ENCODE measurements around the gene GTPBP1.

The GTPBP1 gene

GRCh38 chr22:38704654-38705234 lies 1.0 kb upstream of the GTPBP1 start:
- no peak for DNase-seq

- no peak for DNase-seq
These were observed 557 bp downstream of the GTPBP1 start for GRCh38 chr22:38706101-38706900.

GRCh38 chr22:38706901-38707195 lies 1.1 kb downstream of the GTPBP1 start:
- DNase-seq: no peak

- DNase-seq: no peak
These were observed 1.6 kb downstream of the GTPBP1 start for GRCh38 chr22:38707346-38707745.

GRCh38 chr22:38707984-38708383 lies 2.2 kb downstream of the GTPBP1 start:
- no peak for DNase-seq

GRCh38 chr22:38709306-38709705 lies 3.6 kb downstream of the GTPBP1 start:
- DNase-seq: no peak

- no peak for DNase-seq
These were observed 4.6 kb downstream of the GTPBP1 start for GRCh38 chr22:38710351-38710750.

GRCh38 chr22:38710866-38711265 lies 5.1 kb downstream of the GTPBP1 start:
- DNase-seq: no peak

- DNase-seq: no peak
These were observed 6.9 kb downstream of the GTPBP1 start for GRCh38 chr22:38712486-38713207.

GRCh38 chr22:38713921-38714320 lies 8.2 kb downstream of the GTPBP1 start:
- DNase-seq: no peak

GRCh38 chr22:38715176-38715764 lies 9.5 kb downstream of the GTPBP1 start:
- no peak for DNase-seq

- DNase-seq: no peak
These were observed 10.1 kb downstream of the GTPBP1 start for GRCh38 chr22:38715852-38716251.

GRCh38 chr22:38716271-38716670 lies 10.5 kb downstream of the GTPBP1 start:
- DNase-seq: no peak

GRCh38 chr22:38716826-38717225 lies 11.1 kb downstream of the GTPBP1 start:
- no peak for DNase-seq

GRCh38 chr22:38717244-38717643 lies 11.5 kb downstream of the GTPBP1 start:
- no peak for DNase-seq

- no peak for DNase-seq
These were observed 12.7 kb downstream of the GTPBP1 start for GRCh38 chr22:38718414-38718813.

- no peak for DNase-seq
These were observed 13.5 kb downstream of the GTPBP1 start for GRCh38 chr22:38719196-38719595.

GRCh38 chr22:38720350-38720749 lies 14.6 kb downstream of the GTPBP1 start:
- DNase-seq: no peak

- DNase-seq: no peak
These were observed 15.8 kb downstream of the GTPBP1 start for GRCh38 chr22:38721551-38721950.

GRCh38 chr22:38724176-38724575 lies 18.4 kb downstream of the GTPBP1 start:
- DNase-seq: no peak

GRCh38 chr22:38724926-38725571 lies 19.3 kb downstream of the GTPBP1 start:
- no peak for DNase-seq

- no peak for DNase-seq
These were observed 20.3 kb downstream of the GTPBP1 start for GRCh38 chr22:38725900-38726655.

GRCh38 chr22:38727123-38727522 lies 21.4 kb downstream of the GTPBP1 start:
- DNase-seq: no peak
